DMS79 (cell line): ENCODE measurements around the gene MYO10.

Experiments used
- DNase-seq: peaks from one replicate; lab custom pipeline; 2025; lab: John Stamatoyannopoulos, UW

MYO10 gene

GRCh38 chr5:16943846-16944678 lies 8.0 kb upstream of the MYO10 start:
- DNase-seq = no peak

GRCh38 chr5:16937503-16938161 lies 1.5 kb upstream of the MYO10 start:
- no peak for DNase-seq

GRCh38 chr5:16936989-16937438 lies 926 bp upstream of the MYO10 start:
- DNase-seq = peak; percentile 19

DNA sequence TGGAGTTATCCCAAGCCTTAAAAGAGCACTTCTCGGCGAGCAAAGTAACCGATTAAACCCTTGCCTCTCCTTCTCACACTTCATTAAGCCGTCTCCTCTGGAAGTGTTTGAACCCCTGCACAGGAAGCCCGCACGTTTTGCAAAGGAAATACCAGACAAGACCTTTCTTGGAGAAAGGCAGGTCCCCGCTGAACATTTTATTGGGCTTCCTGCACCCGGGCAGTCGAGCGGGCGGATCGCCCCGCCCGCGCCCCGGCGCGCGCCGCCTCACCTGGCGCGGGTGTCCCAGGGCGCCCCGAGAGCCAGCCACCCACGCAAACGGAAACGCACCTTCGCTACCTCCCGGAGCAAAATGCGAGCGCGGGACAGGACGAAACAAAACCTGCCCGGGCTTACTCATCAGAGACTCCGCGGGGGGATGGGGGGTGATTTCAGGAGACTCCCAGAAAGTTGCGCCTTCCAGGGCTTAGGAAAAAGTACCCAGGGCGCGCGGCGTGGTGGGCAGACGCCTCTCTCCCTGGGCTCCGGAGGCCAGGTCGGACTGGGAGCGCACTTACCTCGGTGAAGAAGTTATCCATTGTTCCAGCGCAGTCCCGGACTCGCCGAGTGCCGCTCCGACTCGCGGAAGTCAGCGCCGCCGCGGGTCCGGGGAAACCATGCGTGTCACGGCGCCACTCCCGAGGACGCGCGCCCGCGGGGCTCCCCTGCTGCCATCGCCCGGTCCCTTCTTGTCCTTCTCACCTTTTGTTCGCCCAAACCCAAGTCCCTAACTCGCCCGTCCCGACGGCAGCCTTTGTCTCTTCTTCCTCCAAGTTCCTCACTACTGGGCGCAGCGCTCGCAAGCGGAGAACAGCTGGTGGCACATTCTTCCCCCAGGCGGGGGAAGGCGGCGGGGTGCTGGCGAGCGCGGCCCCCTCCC lies 598 bp downstream of the MYO10 start:
- DNase-seq = peak; percentile 35

DNA sequence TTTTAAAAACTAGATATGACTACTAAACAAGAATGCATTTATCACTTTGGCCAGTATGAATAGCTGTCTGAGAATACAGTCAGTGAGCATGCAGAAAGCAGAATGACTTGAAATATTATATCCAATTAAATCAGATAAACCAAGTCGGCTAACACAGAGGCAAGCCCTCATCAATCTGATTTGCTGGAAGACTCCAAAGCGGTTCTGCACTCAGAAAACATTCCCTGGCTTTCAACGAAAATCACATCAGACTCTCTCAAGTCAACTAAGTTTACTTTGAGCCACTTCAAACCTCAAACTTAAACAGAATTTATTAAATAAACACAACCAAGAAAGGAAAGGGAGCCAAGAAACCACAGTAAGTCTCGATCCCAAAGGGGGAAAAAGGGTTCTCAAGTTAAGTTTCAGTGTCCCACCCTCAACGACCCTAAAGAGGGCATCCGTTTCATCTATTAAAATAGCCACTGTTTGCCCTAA lies 1.4 kb downstream of the MYO10 start:
- DNase-seq = no peak

- no peak for DNase-seq
These were observed 2.0 kb downstream of the MYO10 start for GRCh38 chr5:16934123-16934522.

- no peak for DNase-seq
These were observed 2.8 kb downstream of the MYO10 start for GRCh38 chr5:16933337-16933736.

DNA sequence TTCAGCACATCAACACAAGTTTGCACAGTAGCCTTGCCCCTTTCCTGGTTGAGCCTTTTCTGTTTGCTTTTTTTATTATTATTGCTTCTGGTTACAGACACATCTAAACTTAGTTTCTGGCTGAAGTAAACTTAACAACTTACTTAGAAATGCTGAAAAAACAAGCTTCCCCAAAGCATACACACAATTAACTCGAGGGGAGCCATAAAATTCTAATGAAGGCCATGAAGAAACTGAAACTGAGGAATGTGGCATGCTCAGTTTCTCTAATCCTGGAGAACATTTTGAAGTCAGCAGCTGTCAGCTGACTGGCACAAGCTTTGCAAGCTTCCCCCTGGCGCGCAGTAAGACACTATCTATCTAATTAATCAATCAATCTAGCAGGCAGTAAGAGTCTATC lies 3.7 kb downstream of the MYO10 start:
- no peak for DNase-seq

GRCh38 chr5:16931334-16932110 lies 4.6 kb downstream of the MYO10 start:
- peak; percentile 86 for DNase-seq

DNA sequence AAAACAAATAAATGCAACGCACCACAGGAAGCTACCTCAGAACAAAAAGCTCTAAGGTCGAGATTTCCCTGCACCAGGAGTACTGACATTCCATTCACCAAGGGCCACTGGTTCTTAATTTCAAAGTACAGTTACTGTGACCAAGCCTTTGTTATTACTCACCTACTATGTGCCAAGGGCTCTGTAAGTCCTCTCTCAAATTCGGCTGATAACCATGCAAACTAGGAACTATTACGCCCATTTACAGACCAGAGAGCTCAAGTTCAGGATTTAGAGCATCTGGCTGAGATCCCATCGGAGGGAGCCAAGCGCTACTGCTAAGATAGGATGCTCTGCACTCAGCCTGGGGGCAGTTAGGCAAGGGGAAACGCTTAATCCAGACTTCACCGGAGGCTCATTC lies 5.6 kb downstream of the MYO10 start:
- DNase-seq = no peak

DNA sequence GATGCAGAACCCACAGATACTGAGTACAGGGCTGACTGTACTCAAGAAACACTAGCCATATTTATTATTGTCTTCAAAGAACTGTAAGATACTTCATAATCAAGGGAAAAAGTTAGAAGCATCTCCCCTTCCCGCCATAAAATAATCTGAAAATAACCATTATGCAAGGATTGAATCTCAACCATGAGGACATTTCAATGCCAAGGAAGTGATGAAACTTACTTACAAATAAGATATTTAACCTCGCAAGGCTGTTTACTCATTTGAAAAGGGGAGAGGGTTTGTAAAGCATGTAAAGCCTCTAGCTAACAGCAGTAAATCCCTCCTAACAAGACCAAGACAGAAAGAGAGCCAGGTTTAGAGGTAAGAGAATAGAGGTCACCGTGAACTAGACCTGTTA lies 6.3 kb downstream of the MYO10 start:
- DNase-seq = no peak

DNA sequence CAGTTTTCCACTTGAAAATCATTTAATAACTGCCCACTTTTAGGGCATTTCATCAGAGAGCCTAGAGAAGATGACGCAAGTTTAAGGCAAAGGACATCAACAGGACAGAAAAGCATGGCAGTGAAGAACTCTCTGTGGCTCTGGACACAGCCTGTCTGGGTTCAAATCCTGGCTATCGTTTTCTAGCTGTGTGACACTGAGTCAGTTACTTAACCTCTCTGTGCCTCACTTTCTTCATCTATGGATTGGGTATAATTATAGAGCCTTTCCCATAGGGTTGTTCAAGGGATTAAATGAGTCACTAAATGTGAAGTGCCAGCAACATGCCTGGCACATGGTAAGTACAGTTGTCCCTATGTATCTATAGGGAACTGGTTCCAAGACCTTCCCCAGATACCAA lies 6.7 kb downstream of the MYO10 start:
- DNase-seq = no peak

DNA sequence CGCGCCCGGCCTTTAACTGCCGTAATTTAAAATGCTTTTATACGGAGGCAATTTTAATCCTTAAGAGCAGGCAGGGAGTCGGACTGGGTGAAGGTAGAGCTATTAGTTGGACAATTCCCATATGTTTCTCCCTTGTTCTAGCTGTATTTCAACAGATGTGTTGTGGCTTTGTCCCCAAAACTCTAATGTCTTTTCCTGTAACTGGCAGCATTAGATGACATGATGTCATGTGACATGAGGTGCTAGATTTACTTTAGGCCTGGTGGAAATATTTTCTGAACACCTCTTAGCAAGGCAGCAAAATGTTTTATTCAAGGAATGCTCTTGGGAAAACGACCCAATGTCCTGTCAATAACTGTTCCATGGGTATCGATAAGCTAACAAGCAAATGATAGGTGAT lies 8.5 kb downstream of the MYO10 start:
- no peak for DNase-seq

GRCh38 chr5:16926417-16926816 lies 9.7 kb downstream of the MYO10 start:
- DNase-seq = no peak

- DNase-seq = no peak
These were observed 11.9 kb downstream of the MYO10 start for GRCh38 chr5:16924206-16924605.

- DNase-seq = no peak
These were observed 13.7 kb downstream of the MYO10 start for GRCh38 chr5:16922430-16922829.

DNA sequence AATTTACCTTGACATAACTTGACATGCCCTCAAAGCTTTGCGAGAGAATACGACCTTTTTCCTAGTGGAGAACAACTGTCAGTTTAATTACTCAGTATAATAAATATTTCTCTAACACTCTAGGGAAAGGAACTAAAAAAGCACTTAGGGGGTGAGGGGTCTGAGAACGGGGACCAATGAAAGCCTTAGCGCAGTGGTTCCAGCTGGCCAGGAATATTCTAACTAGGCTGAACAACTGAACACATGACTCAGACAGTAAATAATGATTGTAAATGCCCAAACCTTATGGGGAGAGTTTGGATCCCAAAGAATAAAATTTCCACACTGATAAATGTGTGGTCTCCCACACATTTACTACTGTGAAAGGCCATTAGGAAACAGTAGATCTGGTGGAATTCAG lies 14.9 kb downstream of the MYO10 start:
- no peak for DNase-seq

DNA sequence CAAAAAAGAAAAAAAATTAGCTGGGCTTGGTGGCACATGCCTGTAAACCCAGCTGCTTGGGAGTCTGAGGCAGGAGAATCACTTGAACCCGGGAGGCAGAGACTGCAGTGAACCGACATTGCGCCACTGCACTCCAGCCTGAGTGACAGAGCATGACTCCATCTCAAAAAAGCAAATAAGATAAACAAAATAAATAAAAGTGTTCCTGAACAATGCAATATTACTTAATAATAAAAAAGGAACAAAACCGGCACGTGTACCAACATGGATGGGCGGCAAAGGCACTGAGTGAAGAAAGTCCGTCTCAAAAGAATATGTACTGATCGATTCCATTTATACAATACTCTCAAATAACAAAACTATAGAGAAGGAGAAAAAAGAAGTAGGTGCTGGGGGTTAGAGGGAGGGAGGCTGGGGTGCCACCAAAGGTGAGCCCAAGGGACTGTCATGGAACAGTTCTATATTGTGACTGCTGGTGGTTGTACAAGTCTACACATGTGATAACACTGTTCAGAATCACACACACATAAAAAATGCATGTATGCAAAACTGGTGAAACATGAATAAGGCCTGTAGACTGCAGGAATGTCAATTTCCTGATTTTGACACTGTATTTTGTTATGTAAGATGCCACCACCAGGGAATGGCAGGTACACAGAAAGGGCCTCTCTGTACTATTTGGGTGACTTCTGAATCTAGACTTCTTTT lies 15.8 kb downstream of the MYO10 start:
- no peak for DNase-seq

DNA sequence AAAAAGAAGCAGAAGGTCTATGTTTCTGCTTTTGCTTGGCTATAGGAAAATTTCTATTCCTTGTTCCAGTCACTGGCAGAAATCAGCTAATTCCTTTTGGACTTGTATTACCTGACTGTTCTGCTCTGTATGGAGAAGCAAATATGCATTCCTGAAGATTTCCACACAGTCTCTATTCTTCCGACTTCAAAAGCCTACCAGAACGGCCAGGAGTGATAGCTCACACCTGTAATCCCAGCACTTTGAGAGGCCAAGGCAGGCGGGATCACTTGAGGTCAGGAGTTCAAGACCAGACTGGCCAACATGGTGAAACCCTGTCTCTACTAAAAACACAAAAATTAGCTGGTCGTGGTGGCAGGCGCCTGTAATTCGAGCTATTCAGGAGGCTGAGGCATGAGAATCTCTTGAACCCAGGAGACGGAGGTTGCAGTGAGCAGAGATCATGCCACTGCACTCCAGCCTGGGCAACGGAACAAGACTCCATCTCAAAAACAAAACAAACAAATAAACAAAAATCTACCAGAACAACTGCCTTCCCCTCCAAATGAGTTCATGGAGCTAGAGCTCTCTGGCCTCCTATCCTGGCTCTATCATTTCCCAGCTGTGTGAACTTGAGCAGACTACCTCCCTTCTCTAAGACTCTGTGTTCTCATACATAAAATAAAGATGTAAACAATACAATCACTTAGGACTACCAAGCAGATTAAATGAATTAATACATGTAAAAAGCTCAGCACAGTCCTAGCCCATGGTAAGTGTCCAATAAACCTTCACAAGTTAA lies 17.0 kb downstream of the MYO10 start:
- DNase-seq = no peak

- no peak for DNase-seq
These were observed 17.9 kb downstream of the MYO10 start for GRCh38 chr5:16918156-16918555.
